Adrenal gland (tissue), 12 donors: ENCODE measurements around the gene NR4A1. TPM values are rescaled to one million over a fixed set of nuclear protein-coding genes. Genes with fewer than 3 reads are reported as not detected.

ENCODE experiments used
- DNase-seq, 7 donors: peaks; one replicate each; pipeline ENCODE4 v3.0.0-alpha.2; 2019 to 2020
- H3K27ac ChIP-seq, 5 donors: fragments of 200-600 bp; sonication (generic) in 4 of 5; 1 replicate in 3 of 5; 2 replicates in 2 of 5; pipeline versions ENCODE4 v1.5.1 to v1.8.0; 2016 to 2020; ENCODE audit warnings: mild to moderate bottlenecking in 1 of 5
- H3K27me3 ChIP-seq: fragments of 200-600 bp; 2 replicates; pipeline ENCODE4 v1.8.0; 2021
- H3K36me3 ChIP-seq, 2 donors: fragments of 200-600 bp; replicated peaks in 1 of 2; 1 replicate in 1 of 2; 2 replicates in 1 of 2; pipeline versions ENCODE4 v1.5.1 to v1.8.0; 2018 to 2022
- H3K4me1 ChIP-seq, 2 donors: fragments of 200-600 bp; replicated peaks in 1 of 2; 1 replicate in 1 of 2; 2 replicates in 1 of 2; pipeline versions ENCODE4 v1.5.1 to v1.8.0; 2018 to 2021
- H3K4me3 ChIP-seq, 4 donors: fragments of 200-600 bp; sonication (generic) in 3 of 4; one replicate each; pipeline ENCODE4 v1.5.1; 2016 to 2018
- H3K9me3 ChIP-seq, 3 donors: fragments of 200-600 bp; sonication (generic) in 1 of 3; replicated peaks in 1 of 3; 1 replicate in 2 of 3; 2 replicates in 1 of 3; pipeline versions ENCODE4 v1.5.1 to v1.8.0; 2016 to 2021
- POLR2A ChIP-seq, 2 donors: fragments of 450-650 bp; IDR thresholded peaks; one replicate each; pipeline ENCODE4 v1.6.1; 2017; ENCODE audit warnings: antibody characterized with exemption in 2 of 2, mild to moderate bottlenecking in 2 of 2, moderate library complexity in 1 of 2
- WGBS, 4 donors: extraction: QIAGEN DNeasy Blood & Tissue Kit in 2 of 4; methylation state at CpG; one replicate each; pipeline versions ENCODE4 v1.1.5 to v1.1.7; 2013 to 2017; 5-methylcytosine and 5-hydroxymethylcytosine counted together
- intact Hi-C, 2 donors: fragments of 100-400 bp; cut with DNase I; formaldehyde crosslinking; loops; one replicate each; pipeline versions ENCODE4 v1.14.1 to v1.15.0; 2022 to 2023
- polyA plus RNA-seq, 3 donors: library from polyadenylated mRNA; stranded (reverse); fragments of 200-250 nt in 2 of 3; fragments of 350-450 nt in 1 of 3; fragmentation: Illumina TruSeq in 1 of 3; extraction: RNeasy Lipid Tissue Mini Kit (QIAGEN cat#74804) in 1 of 3; gene quantifications; one replicate each; pipeline ENCODE4 v1.2.3, GENCODE V29; 2013 to 2014
- total RNA-seq, 9 donors: library from RNA; depleted of rRNA in 4 of 9; stranded (reverse); fragments of >200 nt in 4 of 9; fragments of 120-200 nt in 1 of 9; fragmentation: NEBNext Ultra II Directional in 1 of 9; extraction: Animal tissue kit (Norgen Biotek cat#: 25700) in 1 of 9; gene quantifications; one replicate each; pipeline versions ENCODE4 v1.1.0 to v1.2.4, GENCODE V29; 2013 to 2023
- TF ChIP-seq, protein P1 (sequence below), 6 experiments: fragments of 450-650 bp in 4 of 6; fragments of 200-600 bp in 2 of 6; sonication (generic) in 1 of 6; IDR thresholded peaks; 1 replicate in 5 of 6; 2 replicates in 1 of 6; pipeline versions ENCODE4 v1.5.1 to v1.8.0; 2016 to 2021; ENCODE audit warnings: antibody characterized with exemption in 6 of 6, mild to moderate bottlenecking in 2 of 6, moderate library complexity in 1 of 6
- donor health status: healthy with polysubstance abuse.
- donor health status: Bipolar disorder and iron deficiency.
- donor health status: DM: yes; HTN: yes; CAD: no.
- donor health status: DM: no; HTN: no; CAD: no.
- donor health status: DM: no; HTN: no; CAD: no.
- donor health status: DM: yes; HTN: yes; CAD: no.

NR4A1 gene
- total and polyA plus RNA-seq, 12 donors: 19.0 to 854 (median 185) TPM

DNA sequence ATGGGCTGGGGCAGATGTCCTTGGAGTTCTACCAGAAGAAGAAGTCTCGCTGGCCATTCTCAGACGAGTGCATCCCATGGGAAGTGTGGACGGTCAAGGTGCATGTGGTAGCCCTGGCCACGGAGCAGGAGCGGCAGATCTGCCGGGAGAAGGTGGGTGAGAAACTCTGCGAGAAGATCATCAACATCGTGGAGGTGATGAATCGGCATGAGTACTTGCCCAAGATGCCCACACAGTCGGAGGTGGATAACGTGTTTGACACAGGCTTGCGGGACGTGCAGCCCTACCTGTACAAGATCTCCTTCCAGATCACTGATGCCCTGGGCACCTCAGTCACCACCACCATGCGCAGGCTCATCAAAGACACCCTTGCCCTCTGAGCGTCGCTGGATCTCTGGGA, 25.6 kb downstream of the NR4A1 start:
- Histone ChIP-seq H3K9me3 (no peaks in the 10 kb centered on the region), H3K27me3 (no peaks in the 10 kb centered on the region), H3K36me3 (peaks cover 0 to 66% of the 10 kb centered on the region in 2 donors), H3K4me3 (no peak overlapping the region), H3K27ac (no peak overlapping the region), H3K4me1 (peaks cover 4 to 34% of the 10 kb centered on the region in 2 donors)
- intact Hi-C loops: no loop called here
- TF ChIP-seq, protein P1, sequence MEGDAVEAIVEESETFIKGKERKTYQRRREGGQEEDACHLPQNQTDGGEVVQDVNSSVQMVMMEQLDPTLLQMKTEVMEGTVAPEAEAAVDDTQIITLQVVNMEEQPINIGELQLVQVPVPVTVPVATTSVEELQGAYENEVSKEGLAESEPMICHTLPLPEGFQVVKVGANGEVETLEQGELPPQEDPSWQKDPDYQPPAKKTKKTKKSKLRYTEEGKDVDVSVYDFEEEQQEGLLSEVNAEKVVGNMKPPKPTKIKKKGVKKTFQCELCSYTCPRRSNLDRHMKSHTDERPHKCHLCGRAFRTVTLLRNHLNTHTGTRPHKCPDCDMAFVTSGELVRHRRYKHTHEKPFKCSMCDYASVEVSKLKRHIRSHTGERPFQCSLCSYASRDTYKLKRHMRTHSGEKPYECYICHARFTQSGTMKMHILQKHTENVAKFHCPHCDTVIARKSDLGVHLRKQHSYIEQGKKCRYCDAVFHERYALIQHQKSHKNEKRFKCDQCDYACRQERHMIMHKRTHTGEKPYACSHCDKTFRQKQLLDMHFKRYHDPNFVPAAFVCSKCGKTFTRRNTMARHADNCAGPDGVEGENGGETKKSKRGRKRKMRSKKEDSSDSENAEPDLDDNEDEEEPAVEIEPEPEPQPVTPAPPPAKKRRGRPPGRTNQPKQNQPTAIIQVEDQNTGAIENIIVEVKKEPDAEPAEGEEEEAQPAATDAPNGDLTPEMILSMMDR (IDR thresholded peaks at IDR 0.05): no peak
- no peak for TF ChIP-seq POLR2A (IDR thresholded peaks at IDR 0.05)
- WGBS, 4 donors: 91 to 95% (median 93%) methylated on average over 15 to 16 of the region's 16 CpGs
- DNase-seq: peak in 1 of 7 donors; percentile 19

DNA sequence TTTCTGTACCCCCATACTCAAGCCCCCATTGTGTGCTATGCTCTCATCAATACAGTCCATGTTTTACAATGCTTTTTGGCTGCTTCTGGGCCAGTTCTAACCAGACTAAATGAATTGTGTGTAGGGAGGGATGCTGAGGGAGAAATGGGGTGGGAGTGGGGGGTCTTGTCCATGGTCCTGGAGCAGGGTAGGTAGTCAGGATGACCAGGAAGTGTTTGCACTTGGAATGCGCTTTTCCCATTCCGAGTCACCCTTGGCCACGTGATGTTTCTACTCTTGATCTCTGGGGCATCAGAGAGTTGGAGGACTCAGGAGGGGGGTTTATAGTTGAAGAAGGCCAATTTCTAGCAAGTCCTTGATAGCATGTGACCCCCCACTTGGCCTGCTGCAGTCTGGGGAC, 27.0 kb downstream of the NR4A1 start:
- TF ChIP-seq, protein P1 (IDR thresholded peaks at IDR 0.05): no peak
- no peak for TF ChIP-seq POLR2A (IDR thresholded peaks at IDR 0.05)
- Histone ChIP-seq H3K4me1 (peaks cover 3 to 29% of the 10 kb centered on the region in 2 donors), H3K27me3 (no peaks in the 10 kb centered on the region), H3K27ac (no peak overlapping the region), H3K9me3 (no peaks in the 10 kb centered on the region), H3K4me3 (no peak overlapping the region), H3K36me3 (peaks cover 0 to 54% of the 10 kb centered on the region in 2 donors)
- no peak for DNase-seq
- intact Hi-C loops: no loop called here
- WGBS, 4 donors: 87 to 91% (median 88%) methylated on average over 3 of the region's 3 CpGs

DNA sequence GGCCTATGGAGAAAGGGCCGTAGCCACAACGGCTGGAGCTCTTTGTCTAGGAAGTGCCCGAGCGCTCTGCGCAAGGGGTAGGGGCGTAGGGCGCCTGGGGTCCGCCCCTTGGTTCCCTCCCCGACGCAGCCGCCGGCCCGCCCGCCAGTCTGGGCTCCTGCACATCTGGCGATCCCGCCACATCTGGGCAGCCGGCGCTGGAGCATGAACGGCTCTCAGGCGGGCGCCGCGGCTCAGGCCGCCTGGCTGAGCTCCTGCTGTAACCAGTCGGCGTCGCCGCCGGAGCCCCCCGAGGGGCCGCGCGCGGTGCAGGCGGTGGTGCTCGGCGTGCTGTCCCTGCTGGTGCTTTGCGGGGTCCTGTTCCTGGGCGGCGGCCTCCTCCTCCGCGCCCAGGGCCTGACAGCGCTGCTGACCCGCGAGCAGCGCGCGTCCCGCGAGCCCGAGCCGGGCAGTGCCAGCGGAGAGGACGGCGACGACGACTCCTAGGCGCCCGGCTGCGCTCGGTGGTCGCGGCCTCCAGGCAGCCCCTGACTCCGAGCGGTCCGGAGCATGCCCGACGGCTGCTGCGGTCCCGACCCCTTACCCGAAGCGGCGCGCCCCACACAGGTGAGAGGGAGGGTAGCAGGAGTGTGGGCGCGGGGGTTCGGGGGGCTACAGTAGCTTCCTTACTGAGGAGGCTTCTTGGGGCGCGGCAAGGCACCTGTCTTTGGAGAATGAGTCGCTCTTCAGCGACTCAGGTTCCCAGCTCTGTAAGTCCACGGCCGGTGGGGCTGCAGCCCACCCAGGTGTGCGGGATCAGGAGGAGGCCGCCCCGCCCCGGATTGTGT, 28.5 kb downstream of the NR4A1 start, which contains the start of gene SMIM41:
SMIM41 (plus strand) TSS at position 129 of the 827 bp plus-strand sequence; CDS start at position 205, 76 bp downstream.
- WGBS, 4 donors: 80 to 88% (median 84%) methylated on average over 18 to 87 of the region's 87 CpGs
- Histone ChIP-seq H3K27me3 (no peaks in the 10 kb centered on the region), H3K4me3 (no peak within 1 kb of the TSS), H3K4me1 (peaks cover 3 to 17% of the 10 kb centered on the region in 2 donors), H3K9me3 (no peaks in the 10 kb centered on the region), H3K27ac (peak within 1 kb of the TSS in 1 of 5 donors; percentile 83), H3K36me3 (peaks cover 0 to 42% of the 10 kb centered on the region in 2 donors)
- TF ChIP-seq POLR2A (IDR thresholded peaks at IDR 0.05): no peak
- TF ChIP-seq, protein P1 (IDR thresholded peaks at IDR 0.05): no peak
- intact Hi-C loops: loop anchor here (5.0 kb wide), 1 partner anchor 52 kb away; no protein-coding TSS in a partner anchor
- DNase-seq: peak in 1 of 7 donors; percentile 20

DNA sequence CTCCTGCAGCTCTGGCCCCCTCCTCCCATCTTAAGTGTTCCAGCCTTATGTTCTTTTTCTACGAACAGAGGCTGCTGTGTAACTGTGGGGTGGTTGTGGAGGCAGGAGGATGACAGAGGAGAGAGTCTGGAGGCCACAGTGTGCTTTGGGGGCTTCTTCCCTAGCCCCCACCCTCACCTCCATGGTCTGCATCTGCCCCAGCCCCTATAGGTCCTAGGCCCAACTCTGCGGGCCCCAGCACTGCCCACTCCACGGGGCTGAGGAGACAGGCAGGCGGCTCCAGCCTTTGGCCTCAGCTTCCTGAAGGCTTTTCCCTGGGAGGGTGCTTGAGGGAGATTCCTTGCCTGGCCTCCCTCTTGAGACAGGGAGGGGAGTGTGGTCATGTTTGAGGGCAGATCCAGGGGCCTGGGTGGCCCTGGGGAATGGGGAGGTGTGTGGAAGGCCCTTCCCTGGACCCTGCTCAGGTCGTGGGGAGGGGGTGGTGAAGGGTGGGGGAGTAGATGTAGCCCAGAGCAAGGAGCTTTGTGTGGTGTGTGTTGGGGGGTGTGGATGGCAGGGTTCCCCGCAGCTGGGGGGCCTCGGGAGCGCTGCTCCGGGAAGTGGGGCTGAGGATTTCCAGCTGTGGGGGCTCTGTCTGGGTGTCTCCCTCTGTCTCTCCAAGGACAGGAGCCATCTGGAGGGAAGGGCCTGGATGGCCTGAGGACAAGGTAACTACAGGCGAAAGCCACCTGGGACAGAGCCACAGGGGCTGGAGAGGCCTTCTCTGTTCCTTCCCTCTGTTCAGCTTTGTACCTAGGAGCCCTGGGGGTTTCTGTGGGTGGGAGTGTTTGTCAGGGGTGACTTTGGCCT, 29.4 kb downstream of the NR4A1 start:
- no peak overlapping the region for H3K4me3 ChIP-seq
- peaks cover 3 to 12% of the 10 kb centered on the region in 2 donors for H3K4me1 ChIP-seq
- H3K27me3 ChIP-seq: no peaks in the 10 kb centered on the region
- TF ChIP-seq POLR2A (IDR thresholded peaks at IDR 0.05): no peak
- TF ChIP-seq, protein P1 (IDR thresholded peaks at IDR 0.05): no peak
- intact Hi-C loops: loop anchor here (5.0 kb wide), 1 partner anchor 53 kb away; no protein-coding TSS in a partner anchor
- DNase-seq: peak in 1 of 7 donors; percentile 21
- H3K27ac ChIP-seq: peak overlapping the region in 2 of 5 donors; percentile 65 to 83
- H3K9me3 ChIP-seq: no peaks in the 10 kb centered on the region
- 60 to 80% (median 70%) methylated on average over 4 to 10 of the region's 10 CpGs for WGBS, 4 donors
- H3K36me3 ChIP-seq: peaks cover 0 to 34% of the 10 kb centered on the region in 2 donors
